MCF 10A (cell line): Measurements from ENCODE around the gene UBXN4. TPM values are rescaled to one million over a fixed set of nuclear protein-coding genes. Genes with fewer than 3 reads are reported as not detected.

Experiments
- BruUV-seq: library from RNA; stranded (reverse); fragments of 400-500 nt; replicated peaks from 2 replicates; lab custom pipeline; 2021; lab: Mats Ljungman, UMichigan
- CTCF ChIA-PET: fragments of 300-600 bp; sonication (Branson Sonifier 250); formaldehyde crosslinking; extraction: SDS; loops from one replicate; lab custom pipeline; 2021; ENCODE audit warnings: antibody characterized with exemption, inconsistent platforms; lab: Yijun Ruan, JAX
- POLR2A ChIA-PET: fragments of 300-600, 350-650 bp; sonication (Branson Sonifier 250); formaldehyde crosslinking; extraction: SDS; loops from one replicate; lab custom pipeline; 2020; ENCODE audit warnings: antibody characterized with exemption, inconsistent platforms; lab: Yijun Ruan, JAX
- DNase-seq: peaks from one replicate; pipeline ENCODE4 v3.0.0-alpha.2; 2018; ENCODE audit not compliant: unreplicated experiment
- H3K27ac Mint-ChIP-seq: one replicate; pipeline ENCODE4 v1.8.0; 2022; ENCODE audit warnings: mild to moderate bottlenecking, low read depth, mixed read lengths; ENCODE audit not compliant: unreplicated experiment
- H3K27me3 Mint-ChIP-seq: one replicate; pipeline ENCODE4 v1.8.0; 2022; ENCODE audit warnings: mixed read lengths; ENCODE audit not compliant: insufficient read depth, unreplicated experiment
- H3K36me3 Mint-ChIP-seq: one replicate; pipeline ENCODE4 v1.8.0; 2022; ENCODE audit warnings: mild to moderate bottlenecking, moderate library complexity, mixed read lengths; ENCODE audit not compliant: insufficient read depth, unreplicated experiment
- H3K4me1 Mint-ChIP-seq: one replicate; pipeline ENCODE4 v1.8.0; 2022; ENCODE audit warnings: mixed read lengths; ENCODE audit not compliant: insufficient read depth, unreplicated experiment
- H3K4me3 Mint-ChIP-seq: one replicate; pipeline ENCODE4 v1.8.0; 2022; ENCODE audit warnings: mild to moderate bottlenecking, moderate library complexity, mixed read lengths; ENCODE audit not compliant: unreplicated experiment
- H3K9me3 Mint-ChIP-seq: one replicate; pipeline ENCODE4 v1.8.0; 2022; ENCODE audit warnings: mixed read lengths; ENCODE audit not compliant: unreplicated experiment
- intact Hi-C: fragments of 100-400 bp; cut with micrococcal nuclease; formaldehyde crosslinking; loops from 2 replicates; pipeline ENCODE4 v1.14.1; 2022
- total RNA-seq: library from RNA; stranded (reverse); gene quantifications from 2 replicates; pipeline ENCODE4 v1.2.3, GENCODE V29; 2022
- TF ChIP-seq, protein P1 (sequence below): fragments of 200-600 bp; IDR thresholded peaks from one replicate; pipeline ENCODE4 v1.8.0; 2022; ENCODE audit warnings: antibody characterized with exemption, mild to moderate bottlenecking; ENCODE audit not compliant: unreplicated experiment

The UBXN4 gene
- total RNA-seq, 1 experiment from 2014 or later: 79.0 TPM

DNA sequence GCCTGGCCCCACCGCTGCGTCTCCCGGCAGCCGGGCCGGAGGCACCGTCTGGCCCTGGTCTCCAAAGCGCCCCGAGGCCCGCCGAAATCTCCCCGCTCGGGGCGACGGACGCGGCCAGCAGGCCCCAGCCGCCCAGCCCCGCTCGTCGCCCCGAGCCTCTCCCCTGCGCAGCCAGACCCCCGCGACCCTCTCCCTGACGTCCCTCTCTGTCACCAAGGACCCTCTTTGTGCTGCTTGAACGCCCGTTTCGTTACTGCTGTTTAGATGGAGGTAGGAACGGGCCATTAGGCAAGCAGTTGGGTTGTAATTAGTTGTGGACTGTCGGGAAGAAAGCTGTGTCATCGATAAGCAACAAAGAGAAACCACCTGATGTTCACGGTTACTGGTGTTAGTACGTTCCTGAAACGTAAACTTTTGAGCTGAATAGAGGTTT, 686 bp downstream of the UBXN4 start:
- peak; percentile 66 for DNase-seq
- peaks cover 26% of the 10 kb centered on the region for H3K4me1 Mint-ChIP-seq
- TF ChIP-seq, protein P1, sequence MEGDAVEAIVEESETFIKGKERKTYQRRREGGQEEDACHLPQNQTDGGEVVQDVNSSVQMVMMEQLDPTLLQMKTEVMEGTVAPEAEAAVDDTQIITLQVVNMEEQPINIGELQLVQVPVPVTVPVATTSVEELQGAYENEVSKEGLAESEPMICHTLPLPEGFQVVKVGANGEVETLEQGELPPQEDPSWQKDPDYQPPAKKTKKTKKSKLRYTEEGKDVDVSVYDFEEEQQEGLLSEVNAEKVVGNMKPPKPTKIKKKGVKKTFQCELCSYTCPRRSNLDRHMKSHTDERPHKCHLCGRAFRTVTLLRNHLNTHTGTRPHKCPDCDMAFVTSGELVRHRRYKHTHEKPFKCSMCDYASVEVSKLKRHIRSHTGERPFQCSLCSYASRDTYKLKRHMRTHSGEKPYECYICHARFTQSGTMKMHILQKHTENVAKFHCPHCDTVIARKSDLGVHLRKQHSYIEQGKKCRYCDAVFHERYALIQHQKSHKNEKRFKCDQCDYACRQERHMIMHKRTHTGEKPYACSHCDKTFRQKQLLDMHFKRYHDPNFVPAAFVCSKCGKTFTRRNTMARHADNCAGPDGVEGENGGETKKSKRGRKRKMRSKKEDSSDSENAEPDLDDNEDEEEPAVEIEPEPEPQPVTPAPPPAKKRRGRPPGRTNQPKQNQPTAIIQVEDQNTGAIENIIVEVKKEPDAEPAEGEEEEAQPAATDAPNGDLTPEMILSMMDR: no peak
- ChIA-PET POLR2A (interaction anchor here (0.6 to 2.4 kb wide), 13 partner anchors 11 to 741 kb away, joined by 3 to 20 read pairs (median 4); partner anchors contain the start of genes MCM6, R3HDM1 and ZRANB3), CTCF (interaction anchor here (0.6 to 0.9 kb wide), 2 partner anchors 299 to 761 kb away, joined by 3 to 4 read pairs; no protein-coding TSS in a partner anchor)
- H3K27me3 Mint-ChIP-seq: no peaks in the 10 kb centered on the region
- no TSS peak for BruUV-seq
- intact Hi-C loops: no loop called here
- peaks cover 19% of the 10 kb centered on the region for H3K36me3 Mint-ChIP-seq
- H3K27ac Mint-ChIP-seq: peak overlapping the region; percentile 95
- no peaks in the 10 kb centered on the region for H3K9me3 Mint-ChIP-seq
- H3K4me3 Mint-ChIP-seq: peak overlapping the region; percentile 81

DNA sequence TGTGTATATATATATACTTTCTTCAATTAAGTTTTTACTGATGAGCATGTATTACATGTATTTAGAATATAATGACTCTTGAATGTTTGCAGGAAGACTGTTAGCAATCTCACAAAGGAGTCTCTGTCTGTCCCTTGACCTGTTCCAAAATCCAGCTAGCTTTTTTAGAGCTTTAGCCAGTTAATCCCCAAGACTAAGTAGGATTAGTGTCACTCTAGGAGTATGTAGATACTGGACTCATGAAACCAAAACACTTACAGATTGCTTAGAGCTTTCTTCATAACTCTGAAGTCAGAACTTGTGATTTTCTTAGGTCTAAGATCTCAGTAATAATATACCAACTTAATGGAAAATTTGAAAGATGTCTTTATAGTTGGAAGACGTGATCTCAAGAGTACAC, 2.2 kb downstream of the UBXN4 start:
- intact Hi-C loops: no loop called here
- ChIA-PET POLR2A (interaction anchor here (0.6 to 2.4 kb wide), 8 partner anchors 9 to 1192 kb away, joined by 3 to 20 read pairs (median 6); partner anchors contain the start of genes MCM6, R3HDM1 and ZRANB3), CTCF (interaction anchor here (0.6 to 3.2 kb wide), 6 partner anchors 12 to 826 kb away, joined by 3 to 16 read pairs (median 4); no protein-coding TSS in a partner anchor)
- H3K9me3 Mint-ChIP-seq: no peaks in the 10 kb centered on the region
- TF ChIP-seq, protein P1: no peak
- peak overlapping the region; percentile 81 for H3K4me3 Mint-ChIP-seq
- no peak for DNase-seq
- H3K36me3 Mint-ChIP-seq: peaks cover 33% of the 10 kb centered on the region
- H3K27ac Mint-ChIP-seq: peak overlapping the region; percentile 95
- BruUV-seq: no TSS peak
- H3K27me3 Mint-ChIP-seq: no peaks in the 10 kb centered on the region
- H3K4me1 Mint-ChIP-seq: peaks cover 26% of the 10 kb centered on the region

DNA sequence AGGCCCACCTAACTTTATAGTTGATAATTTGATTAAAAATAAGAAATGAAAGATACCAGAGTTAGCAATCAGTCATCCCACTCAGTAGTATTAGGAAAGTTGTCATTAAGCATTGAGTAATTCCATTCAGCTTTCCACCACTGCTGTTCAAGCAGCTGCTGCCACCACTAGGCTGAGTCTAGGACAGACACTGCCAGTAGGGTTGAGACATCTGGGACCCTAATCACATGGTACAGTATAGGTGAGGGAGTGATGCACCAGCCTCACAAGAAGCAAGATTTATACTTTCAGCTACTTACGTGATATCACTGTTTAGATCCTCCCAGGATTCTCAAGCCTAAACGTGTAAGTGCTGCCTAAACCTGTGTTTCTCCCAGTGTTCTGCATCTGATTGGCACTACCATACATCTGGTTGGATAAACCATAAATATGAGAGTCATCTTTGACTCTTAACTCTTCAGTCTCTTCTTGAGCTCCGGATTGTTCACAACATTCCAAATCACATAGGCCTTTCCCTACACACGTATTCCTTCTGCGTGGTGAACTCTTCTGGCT, 3.2 kb downstream of the UBXN4 start:
- POLR2A ChIA-PET: interaction anchor here (0.7 to 1.3 kb wide), 4 partner anchors 52 to 214 kb away, joined by 3 to 6 read pairs (median 4); partner anchors contain the start of genes R3HDM1 and ZRANB3
- no peak overlapping the region for H3K27ac Mint-ChIP-seq

GRCh38 chr2:135745545-135745944, 3.9 kb downstream of the UBXN4 start:
- no TSS peak for BruUV-seq
- H3K27ac Mint-ChIP-seq: no peak overlapping the region
- intact Hi-C loops: no loop called here
- POLR2A ChIA-PET: interaction anchor here (0.7 to 1.3 kb wide), 3 partner anchors 83 to 215 kb away, joined by 3 to 6 read pairs (median 4); partner anchors contain the start of genes R3HDM1 and ZRANB3
- H3K27me3 Mint-ChIP-seq: no peaks in the 10 kb centered on the region
- H3K4me3 Mint-ChIP-seq: no peak overlapping the region
- no peaks in the 10 kb centered on the region for H3K9me3 Mint-ChIP-seq
- CTCF ChIA-PET: interaction anchor here (0.6 to 3.2 kb wide), 8 partner anchors 14 to 1480 kb away, joined by 3 to 16 read pairs (median 4); no protein-coding TSS in a partner anchor
- H3K4me1 Mint-ChIP-seq: peaks cover 26% of the 10 kb centered on the region
- TF ChIP-seq, protein P1: no peak
- H3K36me3 Mint-ChIP-seq: peaks cover 50% of the 10 kb centered on the region
- peak; percentile 8 for DNase-seq

More for the DNA sequence above, 3.2 kb downstream of the UBXN4 start:
- Mint-ChIP-seq H3K4me1 (peaks cover 26% of the 10 kb centered on the region), H3K36me3 (peaks cover 43% of the 10 kb centered on the region), H3K9me3 (no peaks in the 10 kb centered on the region), H3K27me3 (no peaks in the 10 kb centered on the region), H3K4me3 (peak overlapping the region; percentile 81)
- no TSS peak for BruUV-seq
- CTCF ChIA-PET: interaction anchor here (0.6 to 3.2 kb wide), 11 partner anchors 11 to 1480 kb away, joined by 3 to 16 read pairs (median 4); no protein-coding TSS in a partner anchor
- DNase-seq: peak; percentile 70
- intact Hi-C loops: no loop called here
- TF ChIP-seq, protein P1: no peak
